Stimulated activated CD4-positive, alpha-beta T cell treated with anti-CD3 and anti-CD28 coated beads, Interleukin-4, amount 100 ng/mL, for 1 hour (primary cell): Measurements from ENCODE around the gene IFT27.

ENCODE experiments used
- DNase-seq: peaks from one replicate; pipeline ENCODE4 v3.0.0-alpha.2; 2020

Gene IFT27

GRCh38 chr22:36796552-36797175 lies 20.7 kb upstream of the IFT27 start:
- DNase-seq, result no peak

GRCh38 chr22:36795633-36796032 lies 19.7 kb upstream of the IFT27 start:
- DNase-seq, result no peak

- peak; percentile 10 for DNase-seq
Measured at GRCh38 chr22:36790648-36791047, 14.7 kb upstream of the IFT27 start.

GRCh38 chr22:36787204-36787988 lies 11.5 kb upstream of the IFT27 start:
- DNase-seq, result no peak

- no peak for DNase-seq
Measured at GRCh38 chr22:36783743-36784142, 7.8 kb upstream of the IFT27 start.

GRCh38 chr22:36781656-36782627 lies 6.0 kb upstream of the IFT27 start:
- DNase-seq, result peak; percentile 86

GRCh38 chr22:36778020-36778419 lies 2.1 kb upstream of the IFT27 start:
- DNase-seq, result no peak

- DNase-seq, result no peak
Measured at GRCh38 chr22:36776722-36777121, 803 bp upstream of the IFT27 start.

- peak; percentile 30 for DNase-seq
Measured at GRCh38 chr22:36775586-36775963, 344 bp downstream of the IFT27 start.

- no peak for DNase-seq
Measured at GRCh38 chr22:36773935-36774334, 2.0 kb downstream of the IFT27 start.

- no peak for DNase-seq
Measured at GRCh38 chr22:36772451-36772850, 3.5 kb downstream of the IFT27 start.

GRCh38 chr22:36771356-36772063 lies 4.4 kb downstream of the IFT27 start:
- no peak for DNase-seq

GRCh38 chr22:36770513-36771231 lies 5.2 kb downstream of the IFT27 start:
- no peak for DNase-seq

- DNase-seq, result no peak
Measured at GRCh38 chr22:36769541-36770512, 6.1 kb downstream of the IFT27 start.

GRCh38 chr22:36768616-36769015 lies 7.3 kb downstream of the IFT27 start:
- DNase-seq, result no peak

GRCh38 chr22:36768141-36768540 lies 7.8 kb downstream of the IFT27 start:
- no peak for DNase-seq

GRCh38 chr22:36767035-36767775 lies 8.7 kb downstream of the IFT27 start:
- no peak for DNase-seq

GRCh38 chr22:36765943-36766450 lies 9.9 kb downstream of the IFT27 start:
- DNase-seq, result no peak

GRCh38 chr22:36765131-36765942 lies 10.6 kb downstream of the IFT27 start:
- no peak for DNase-seq
